ENCODE measurements around the gene CENPM.

CENPM gene

DNA sequence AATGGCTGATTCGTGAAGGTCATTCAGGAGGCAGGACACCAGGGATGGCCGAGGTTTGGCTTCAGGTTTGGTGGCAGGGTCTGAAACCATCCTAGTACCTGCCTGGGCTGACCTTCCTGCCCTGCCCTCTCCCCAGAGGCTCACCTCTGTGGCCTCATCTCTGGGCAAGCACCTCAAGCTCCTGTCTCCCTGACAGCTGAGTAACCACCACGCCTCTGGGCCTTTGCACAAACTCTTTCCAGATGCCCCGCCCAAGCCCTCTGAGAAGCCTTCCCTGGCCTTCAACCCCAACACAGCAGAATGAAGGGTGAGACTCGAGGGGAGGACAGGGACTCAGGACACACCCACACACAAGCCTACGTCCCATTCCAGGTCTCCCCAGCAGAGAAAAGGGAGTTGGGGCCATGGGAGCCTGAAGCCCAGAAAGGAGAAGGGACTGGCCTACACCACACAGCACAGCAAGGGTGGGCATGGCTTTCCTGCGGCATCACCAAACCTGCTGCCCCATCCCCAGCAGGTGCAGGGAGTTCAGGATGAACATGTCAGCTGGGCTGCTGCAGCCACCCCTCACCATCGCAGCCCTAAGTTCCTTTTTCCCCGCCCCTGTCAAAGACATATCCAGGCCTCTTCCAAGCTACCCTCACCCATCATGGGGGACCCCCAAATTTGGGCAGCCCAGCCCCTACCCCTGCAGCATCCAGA lies 34.5 kb downstream of the CENPM start:
- no peak for DNase-seq

DNA sequence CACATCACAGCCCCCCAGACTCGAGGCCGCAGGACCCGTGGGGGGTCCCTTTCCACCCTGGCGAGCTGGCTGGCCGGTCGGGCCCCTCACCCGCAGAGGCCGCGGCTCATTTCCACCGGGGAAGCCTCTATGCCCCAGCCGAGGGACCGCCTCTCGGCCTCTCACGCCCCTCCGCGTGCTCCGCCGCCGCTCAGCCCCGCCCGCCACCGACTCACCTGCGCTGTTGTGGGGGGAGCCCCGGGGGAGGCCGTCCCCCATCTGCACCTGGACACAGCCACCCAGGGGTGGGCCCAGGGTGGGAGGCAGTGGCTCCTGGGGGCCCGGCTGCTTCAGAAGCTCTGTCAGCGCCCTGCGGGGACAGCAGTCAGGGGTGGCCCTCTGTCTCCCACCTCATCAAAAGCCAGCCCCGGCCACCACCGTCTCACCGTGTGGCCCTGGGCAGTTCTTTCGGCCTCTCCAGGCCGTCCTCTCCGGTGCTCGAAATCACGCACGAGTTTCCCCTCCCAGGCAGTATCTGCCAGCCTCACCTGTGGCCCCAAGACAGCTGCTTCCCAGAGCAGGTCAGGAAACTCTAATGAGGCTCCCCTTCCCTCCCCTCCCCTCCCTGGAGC lies 35.8 kb downstream of the CENPM start:
- DNase-seq, result no peak

DNA sequence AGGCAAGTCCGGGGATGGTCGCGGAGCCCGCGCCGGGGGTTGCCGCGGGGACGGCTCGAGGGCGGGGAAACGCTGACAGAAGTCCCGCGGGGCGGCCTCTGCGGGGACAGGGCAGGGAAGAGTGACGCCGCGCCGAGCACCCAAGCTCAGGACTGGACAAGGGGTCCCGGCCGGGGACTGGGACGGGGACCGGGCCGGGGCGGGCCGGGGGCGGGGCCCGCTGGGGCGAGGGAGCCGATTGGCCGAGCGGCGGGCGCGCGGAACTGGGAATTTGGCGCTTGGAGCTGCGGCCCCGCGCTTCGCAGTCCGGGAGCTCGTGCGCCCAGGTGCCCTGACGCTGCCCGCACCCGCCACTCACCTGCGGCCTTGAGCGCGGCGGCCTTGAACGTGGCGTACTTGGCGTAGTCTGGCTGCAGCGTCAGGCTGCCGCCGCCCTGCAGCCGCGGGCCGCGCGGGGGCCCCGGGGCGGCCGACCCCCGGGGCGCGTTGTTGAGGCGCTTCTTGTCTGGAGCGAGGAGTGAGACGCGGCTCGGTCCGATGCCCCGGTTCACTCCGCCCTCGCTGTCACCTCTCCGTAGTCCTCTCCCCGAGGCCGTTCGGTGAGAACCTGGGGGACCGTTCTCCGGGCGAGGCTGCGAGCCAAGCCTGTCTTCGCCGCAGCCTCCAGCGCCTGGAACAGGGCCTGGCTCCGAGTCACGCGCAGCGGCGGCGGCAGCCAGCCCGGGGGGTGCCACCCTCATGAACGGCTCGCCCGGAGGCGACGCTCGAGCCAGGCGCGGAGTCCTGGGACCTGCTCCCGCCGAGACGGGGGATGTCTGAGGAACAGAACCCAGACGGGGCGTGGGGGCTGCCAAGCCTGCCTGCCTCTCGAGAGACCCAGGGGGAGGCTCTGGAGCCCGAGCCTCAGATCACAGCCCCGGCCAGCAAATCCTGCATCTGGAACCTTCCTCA lies 36.6 kb downstream of the CENPM start:
- no peak for DNase-seq

DNA sequence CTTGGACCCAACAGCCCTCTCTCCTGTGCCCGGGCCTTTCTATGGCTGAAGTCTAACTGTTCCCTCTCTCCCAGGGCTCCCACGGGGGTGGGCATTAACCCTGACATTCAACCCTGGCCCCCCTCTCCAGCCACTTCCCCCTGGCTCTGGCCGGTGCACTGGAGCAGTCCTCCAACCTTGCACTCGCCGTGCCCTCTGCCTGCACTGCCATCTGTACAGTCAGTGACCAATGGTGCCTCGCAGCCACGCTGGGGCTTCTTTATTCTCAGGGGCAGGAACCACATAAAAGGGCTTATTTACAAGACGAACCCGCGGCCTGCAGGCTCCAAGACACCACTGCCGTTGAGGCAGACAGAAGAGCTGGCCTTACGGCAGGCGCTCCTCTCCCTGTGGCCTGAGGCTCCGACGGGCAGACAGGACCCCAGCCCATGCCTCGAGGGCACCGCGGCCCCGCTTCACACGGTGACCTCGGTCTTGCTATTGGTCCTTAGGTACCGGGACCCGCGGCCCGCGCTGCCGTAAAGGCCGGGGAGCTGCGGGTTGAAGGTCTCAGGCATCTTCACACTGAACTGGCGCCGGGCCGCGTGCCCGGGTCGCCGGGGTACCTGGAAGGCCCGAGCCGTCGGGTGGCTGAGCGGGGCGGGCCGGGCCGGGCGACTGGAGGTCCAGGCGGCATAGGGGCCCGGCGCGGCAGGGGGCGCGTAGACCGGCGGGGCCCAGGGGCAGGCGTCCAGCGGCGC lies 37.5 kb downstream of the CENPM start:
- no peak for DNase-seq

DNA sequence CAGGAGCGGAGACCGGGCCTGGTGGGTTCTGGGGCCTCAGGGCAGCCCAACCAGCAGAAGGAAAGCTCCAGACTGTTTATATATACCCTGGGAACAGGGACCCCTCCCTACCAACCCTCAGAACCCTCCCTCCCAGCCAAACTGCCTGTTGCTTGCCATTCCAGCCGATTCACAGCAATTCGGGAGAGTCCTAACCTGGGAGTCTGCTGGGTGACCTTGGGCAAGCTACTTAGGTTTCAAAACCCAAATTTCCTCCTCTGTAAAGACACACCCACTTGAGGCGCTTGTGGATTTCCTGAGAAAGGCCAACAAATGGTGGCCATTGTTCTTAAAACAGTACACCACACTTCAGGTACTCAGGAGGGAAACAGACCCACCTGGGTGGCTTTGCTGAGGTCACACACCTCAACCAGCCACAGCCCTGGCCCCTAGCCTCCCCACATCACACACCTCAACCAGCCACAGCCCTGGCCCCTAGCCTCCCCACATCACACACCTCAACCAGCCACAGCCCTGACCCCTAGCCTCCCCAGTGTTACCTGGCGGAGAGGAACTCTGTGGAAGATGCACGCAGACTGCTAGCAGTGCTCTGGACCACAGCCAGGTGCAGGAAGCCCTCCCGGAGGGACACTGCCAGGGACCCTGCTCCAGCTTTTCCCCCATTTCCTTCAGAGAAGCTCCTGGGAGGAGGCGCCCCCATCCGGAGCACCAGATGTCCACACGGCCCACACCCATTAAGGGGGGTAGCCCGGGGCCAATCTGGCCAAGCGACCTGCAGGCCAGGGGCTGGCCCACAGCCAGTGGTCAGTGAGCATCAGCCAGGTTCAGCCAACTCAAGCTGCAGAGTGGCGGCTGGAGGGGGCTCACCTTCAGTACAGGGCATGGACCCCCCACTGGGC lies 38.3 kb downstream of the CENPM start:
- DNase-seq, result peak; percentile 28

DNA sequence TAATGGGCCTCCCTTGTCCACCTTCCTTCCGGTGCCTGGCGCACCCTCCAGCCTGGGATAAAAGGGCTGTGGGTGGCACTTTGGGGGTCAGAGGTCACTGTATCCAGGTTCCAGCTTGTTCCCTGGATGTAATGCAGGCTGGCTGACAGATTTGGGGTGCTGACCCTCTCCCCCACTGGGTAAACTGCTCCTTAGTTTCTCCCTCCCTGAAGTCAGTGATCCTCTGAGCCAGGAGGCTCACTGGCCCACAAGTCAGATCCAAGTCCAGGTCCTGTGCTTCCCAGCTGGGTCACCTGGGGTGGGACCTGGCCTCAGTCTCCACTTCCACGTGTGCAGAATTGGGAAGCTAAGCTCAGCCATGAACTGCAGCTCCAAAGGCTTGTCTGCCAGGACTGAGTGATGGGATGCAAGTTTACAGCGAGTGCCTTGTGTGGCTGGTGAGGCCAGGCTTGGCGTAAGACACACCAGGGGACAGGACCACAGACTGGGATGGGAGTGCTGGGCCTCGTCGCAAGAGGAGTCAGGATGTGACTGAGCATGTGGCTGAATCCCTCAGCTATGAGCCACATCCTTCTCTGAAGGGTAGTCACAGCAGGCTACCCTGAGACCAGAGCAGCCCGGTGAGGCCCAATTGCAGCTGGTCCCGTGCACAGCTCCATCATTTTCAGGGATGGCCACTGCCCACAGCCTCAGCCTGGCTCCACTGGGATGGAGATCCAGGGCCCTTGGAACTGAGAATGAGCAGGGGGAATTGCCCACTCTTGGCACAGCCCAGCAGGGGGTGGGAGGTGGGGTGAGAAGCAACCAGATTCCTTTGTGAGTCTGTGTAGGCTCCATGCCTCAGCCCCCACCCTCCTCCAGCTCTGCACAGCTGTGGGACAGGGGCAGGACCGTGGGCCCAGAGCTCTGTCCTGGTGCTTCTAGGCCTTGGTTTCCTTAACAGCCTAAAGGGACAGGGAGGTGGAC lies 39.2 kb downstream of the CENPM start:
- no peak for DNase-seq

DNA sequence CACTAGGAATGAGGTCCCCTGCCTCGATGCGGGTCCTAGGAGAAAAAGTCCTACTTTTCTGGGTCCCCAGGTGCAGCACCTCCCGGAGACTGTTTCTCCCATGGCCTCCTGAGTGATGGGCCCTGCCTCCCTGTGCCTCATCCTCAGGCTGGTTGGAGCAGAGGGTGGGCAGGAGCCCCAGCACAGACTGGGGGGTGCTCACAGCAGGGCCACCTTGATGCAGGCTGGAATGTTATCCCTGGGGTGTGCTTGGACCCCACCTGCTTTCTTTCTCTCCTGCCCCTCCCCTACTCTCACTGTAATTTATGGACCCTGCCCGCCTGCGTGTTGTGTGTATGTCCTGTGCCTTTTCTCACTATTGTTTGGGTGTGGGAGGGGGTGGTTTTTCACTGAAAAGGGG lies 40.1 kb downstream of the CENPM start:
- DNase-seq, result no peak

DNA sequence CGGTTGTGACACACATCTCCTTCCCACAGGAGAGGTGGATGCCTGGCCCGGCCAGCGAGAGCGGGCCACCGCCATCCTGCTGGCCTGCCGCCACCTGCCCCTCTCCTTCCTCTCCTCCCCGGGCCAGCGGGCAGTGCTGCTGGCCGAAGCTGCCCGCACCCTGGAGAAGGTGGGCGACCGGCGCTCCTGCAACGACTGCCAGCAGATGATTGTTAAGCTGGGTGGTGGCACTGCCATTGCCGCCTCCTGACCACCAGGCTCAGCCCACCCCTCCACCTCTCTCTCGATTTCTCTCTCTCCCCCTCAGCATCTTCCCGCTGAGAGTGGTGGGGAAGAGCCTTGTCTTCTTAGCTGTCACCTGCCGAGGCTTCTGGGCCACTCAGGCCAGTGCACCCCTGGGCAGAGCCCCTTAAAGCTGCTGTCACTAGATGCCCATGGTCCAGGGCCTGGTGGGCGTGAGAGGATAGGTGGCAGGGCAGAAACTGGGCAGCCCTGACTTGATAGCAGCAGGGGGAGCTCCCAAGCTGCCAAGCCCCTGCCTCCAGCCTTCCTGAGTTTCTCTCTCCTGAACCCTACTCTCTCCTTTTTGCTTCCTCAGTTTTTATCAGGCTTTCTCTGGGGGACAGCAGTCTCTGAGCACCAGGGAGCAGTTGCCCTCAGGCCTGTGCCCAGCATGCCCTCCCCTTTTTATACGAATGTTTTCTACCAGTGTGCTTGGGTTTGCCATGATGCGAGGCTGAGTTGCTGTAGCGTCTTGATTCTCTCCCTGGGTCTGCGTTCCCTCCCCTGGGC lies 41.3 kb downstream of the CENPM start:
- DNase-seq, result no peak

DNA sequence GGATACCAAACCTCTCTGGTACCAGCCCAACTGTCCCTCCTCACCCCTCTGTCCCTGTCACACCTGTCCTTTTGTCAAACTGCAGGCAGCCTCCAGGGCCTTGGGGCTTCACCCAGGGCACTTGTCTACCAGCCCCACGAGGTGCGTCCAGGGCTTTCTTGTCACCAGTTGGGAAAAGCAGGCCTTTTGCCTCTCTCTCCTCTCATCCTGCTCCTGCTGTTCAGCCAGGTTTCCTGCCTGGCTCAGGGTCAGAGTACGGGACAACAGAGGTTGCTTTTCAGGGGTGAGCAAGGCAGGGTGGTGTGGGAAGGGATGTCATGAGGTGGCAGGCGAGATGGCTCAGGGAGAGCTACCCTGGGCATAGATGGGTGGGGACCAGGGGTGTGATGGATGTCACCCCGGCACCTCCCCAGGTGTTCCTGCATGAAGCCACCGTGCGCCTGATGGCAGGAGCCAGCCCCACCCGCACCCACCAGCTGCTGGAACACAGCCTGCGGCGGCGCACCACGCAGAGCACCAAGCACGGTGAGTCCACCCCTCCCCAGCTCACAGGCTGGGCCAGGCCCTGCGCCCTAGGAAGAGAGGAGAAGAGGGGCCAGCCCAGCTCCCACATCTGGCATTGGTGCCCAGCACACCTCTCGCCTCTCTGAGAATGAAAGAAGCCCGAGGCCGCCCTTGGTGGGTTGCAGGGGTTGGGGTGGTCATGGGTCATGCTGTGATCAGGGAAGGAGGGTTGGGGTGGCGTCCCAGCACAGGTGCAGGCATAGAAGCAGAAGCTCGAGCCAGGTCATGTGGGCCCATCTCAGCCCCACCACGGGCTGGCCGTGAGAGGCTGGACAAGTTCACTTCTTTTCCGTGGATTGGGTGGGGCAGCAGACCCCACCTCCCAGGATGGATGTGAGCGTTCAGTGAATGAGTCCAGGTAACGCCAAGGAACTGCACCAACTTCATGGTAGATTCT lies 42.2 kb downstream of the CENPM start:
- no peak for DNase-seq

DNA sequence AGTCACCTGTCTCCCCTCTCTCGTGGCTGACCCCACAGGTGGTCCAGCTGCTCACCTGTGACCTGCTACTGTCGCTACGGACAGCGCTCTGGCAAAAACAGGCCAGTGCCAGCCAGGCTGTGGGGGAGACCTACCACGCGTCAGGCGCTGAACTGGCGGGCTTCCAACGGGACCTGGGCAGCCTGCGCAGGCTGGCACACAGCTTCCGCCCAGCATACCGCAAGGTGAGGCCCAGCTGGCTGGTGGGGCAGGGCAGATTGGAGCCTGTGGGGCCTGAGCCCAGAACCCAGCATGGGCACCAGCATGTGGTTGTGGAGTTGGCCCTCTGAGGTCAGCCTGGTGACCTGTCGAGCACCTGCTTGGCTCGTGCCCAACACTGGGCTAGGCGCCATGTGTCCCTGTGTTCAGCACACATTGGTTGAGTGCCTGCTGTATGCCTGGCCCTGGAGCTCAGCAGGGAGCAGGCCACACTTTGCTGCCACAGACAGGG lies 44.0 kb downstream of the CENPM start:
- no peak for DNase-seq

DNA sequence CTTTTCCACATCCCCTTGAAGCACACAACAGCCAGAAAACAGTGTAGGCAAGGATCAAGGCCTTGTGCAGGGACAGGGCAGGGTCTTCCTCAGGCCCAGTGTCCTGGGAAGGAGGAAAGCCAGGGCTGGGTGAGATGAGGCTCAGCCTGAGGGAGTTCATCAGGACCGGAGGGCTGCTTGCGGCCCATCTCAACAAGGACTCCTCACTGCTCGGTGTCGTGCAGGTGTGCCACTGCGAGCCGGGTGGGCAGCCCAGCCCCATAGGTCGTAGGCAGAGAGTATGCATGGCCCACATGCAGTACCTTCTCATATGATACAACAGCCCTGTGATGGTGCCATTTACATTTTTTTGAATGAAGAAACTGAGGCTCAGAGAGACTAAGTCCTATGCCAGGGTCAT lies 44.9 kb downstream of the CENPM start:
- DNase-seq, result no peak

DNA sequence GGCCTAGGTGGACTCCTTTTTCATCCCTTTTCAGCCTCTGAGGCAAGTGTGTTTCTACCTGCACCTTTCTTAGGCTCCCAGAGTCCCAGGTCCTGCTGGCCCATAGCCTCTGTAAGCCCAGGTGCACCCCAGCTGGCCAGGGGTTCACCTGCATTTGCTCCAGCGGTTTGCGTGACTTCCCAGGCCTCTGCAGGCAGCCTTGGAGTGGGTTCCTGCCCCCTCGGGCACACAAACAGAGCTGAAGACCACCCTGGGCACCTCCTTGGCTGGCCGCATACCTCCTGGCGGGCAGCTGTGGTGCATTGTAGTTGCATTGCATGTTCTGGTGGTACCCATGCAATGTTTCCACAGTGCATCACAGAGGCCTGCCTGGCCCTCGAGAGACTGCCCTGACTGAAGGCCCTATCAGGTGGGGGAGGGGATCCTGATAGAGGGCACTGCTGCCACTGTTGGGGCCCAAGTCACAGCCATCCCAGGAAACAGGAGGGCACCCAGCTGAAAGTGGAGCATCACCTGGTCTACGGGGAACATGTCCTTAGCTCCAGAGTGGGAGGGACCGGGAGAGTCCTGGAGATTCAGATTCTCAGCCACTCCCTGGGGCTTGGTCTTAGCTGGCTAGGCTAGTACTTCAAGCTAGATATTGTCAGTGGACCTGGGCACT lies 46.2 kb downstream of the CENPM start:
- DNase-seq, result no peak

DNA sequence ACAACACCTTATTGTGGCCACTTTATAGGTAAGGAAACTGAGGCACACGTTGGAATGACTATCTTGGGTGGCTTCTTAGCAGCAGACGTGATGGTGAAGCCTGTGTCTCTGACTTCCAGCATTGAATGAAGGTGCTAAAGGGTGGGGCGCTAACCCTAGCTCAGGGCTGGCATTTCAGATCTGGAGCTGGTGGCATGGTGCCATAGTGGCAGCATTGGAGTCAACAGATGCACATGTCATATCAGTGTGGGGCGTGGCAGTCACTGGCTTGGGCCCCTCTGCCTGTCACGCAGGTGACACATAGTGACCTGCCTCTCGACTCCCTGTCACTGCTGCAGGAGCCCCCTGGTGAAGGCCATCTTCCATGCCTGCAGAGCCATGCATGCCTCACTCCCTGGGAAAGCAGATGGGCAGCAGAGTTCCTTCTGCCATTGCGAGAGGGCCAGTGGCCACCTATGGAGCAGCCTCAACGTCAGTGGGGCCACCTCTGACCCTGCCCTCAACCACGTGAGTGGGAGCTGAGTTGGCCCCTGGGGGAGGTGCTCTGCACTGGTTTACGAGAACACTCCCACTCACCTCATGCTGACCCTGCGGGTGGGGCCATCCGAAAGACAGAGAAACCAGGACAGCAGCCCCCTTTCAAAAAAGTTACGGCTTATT lies 46.8 kb downstream of the CENPM start:
- DNase-seq, result no peak

DNA sequence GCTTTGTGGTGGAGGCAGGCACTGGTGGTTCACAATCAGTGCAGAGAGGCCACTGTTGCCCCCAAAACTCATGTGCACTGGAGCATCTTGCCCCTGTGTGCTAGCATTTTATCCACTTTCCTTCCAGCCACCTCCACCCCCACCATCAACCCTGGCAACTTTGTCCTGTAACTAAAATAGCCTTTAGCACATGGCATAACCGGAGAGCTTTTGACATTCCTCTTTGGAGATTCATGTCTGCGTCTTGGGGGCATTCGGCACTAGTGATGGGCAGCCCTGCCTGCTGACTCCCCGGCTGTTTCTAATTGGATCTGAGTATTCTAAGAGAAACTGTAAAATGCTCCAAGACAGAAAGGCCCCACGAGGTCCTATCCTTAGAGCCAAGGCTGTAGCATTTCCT lies 47.8 kb downstream of the CENPM start:
- DNase-seq, result no peak

DNA sequence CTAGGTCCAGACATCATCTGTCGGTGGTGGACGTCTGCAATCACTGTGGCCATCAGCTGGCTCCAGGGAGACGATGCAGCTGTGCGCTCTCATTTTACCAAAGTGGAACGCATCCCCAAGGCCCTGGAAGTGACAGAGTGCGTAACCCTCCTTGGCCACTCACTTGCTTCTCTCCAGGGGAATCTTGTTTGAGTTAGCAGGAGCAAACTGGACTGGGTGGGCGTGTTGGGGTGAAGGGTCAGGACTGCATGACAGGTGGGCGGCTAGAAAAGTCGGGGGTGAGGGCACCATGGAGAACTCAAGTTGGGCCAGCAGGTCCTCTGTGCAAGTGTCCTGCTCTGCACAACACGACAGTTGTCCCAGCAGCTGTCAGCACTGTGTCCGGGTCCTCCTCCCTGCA lies 48.3 kb downstream of the CENPM start:
- DNase-seq, result no peak

DNA sequence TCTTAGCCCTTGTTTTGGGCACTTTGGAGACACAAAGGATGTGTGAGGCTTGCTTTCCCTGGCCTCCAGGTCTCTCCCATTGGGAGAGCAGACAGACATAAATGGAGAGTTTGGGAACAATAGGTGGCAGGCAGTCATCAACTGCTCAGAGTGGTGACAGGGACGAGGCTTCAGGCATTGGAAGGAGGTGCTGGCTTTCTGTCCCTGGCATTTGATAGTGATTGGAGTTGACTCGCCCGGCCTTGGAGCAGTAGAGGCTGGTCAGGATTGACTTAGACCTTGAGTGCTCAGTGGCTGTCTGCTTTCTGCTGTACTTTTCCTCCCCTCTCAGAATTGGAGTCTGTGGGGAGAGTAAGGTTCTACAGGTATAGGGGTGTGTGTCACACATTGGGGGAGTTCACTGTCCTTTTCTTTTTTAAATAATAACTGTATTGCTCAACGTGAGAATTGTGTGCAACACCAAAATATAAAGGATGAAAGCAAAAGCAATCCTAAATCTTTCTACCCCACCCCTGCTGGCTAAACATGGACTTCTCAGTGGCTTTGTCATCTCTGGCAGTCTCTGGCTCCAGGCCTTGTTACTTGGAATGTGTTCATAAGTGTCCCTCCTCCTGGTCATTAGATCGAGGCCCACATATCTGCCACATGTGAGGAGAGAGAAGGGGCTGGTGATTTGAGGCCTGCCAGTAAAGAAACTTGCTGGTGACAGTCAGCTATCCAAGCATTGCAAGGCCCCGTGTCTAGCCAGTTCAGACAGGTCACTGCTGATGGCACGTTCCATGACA lies 53.2 kb downstream of the CENPM start:
- DNase-seq, result no peak

DNA sequence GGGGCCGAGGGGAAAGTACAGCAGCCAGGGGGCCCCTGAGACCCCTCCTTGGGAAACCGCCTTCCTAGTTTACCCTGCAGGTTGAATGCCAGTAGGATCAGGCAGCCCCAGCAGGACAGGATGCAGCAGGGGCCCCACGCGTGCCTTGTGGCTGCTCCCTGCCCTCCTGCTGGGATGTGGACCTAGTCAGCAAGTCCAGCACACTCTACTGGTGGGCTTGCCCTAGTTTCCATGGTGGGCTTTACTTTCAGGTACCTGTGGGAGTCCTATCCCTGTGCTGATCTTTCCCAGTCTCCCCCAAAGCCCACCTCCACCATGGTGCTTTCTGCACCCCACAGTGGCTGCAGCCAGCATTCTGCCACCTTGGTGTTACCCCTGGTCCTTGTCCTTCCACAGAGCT lies 54.2 kb downstream of the CENPM start:
- no peak for DNase-seq
